ENCODE data around the gene DEAF1. TPM values are rescaled to one million over a fixed set of nuclear protein-coding genes. Genes with fewer than 3 reads are reported as not detected.
A peak's percentile ranks its signal among the peaks of the same experiment; 100 is the strongest.

Gene DEAF1
- total and polyA plus RNA-seq, 2 of the 13 experiments (the other 11 are each of a cell fraction or from before 2014, with no cell fraction given) = 22.3 to 29.6 TPM

- TF ChIP-seq ZBTB26 (CRISPR knock-in tag; IDR thresholded peaks at IDR 0.05; ENCODE audit: borderline replicate concordance) (no peak), ZNF496 (CRISPR knock-in tag; IDR thresholded peaks at IDR 0.05; ENCODE audit: insufficient replicate concordance) (no peak), NFKB2 (CRISPR knock-in tag; IDR thresholded peaks at IDR 0.05; ENCODE audit: borderline replicate concordance) (no peak), ZSCAN20 (CRISPR knock-in tag; IDR thresholded peaks at IDR 0.05; ENCODE audit: borderline replicate concordance) (no peak), KLF12 (CRISPR knock-in tag; IDR thresholded peaks at IDR 0.05; ENCODE audit: borderline replicate concordance) (no peak), ZNF615 (CRISPR knock-in tag; IDR thresholded peaks at IDR 0.05; ENCODE audit: borderline replicate concordance) (no peak), ZNF138 (CRISPR knock-in tag; IDR thresholded peaks at IDR 0.05; ENCODE audit: low read depth) (peak; percentile 3; the same call in 1 of the 2 replicates), ARNT2 (CRISPR knock-in tag; IDR thresholded peaks at IDR 0.05; ENCODE audit: low read depth) (0 out of 2 replicates have a peak, but pooled peaks have one; percentile 56), MAFF (IDR thresholded peaks at IDR 0.05; ENCODE audit: low read depth, low read length) (no peak), RARG (CRISPR knock-in tag; IDR thresholded peaks at IDR 0.05; ENCODE audit: low read depth) (no peak), MED1 (CRISPR knock-in tag; IDR thresholded peaks at IDR 0.05) (no peak; the same call in 1 of the 2 replicates), ZNF687 (CRISPR knock-in tag; IDR thresholded peaks at IDR 0.05) (peak; percentile 59; the same call in 1 of the 2 replicates), RFX5 (IDR thresholded peaks at IDR 0.05; ENCODE audit: low read depth, low read length) (no peak), ZNF780A (CRISPR knock-in tag; IDR thresholded peaks at IDR 0.05) (no peak), ZFP36 (IDR thresholded peaks at IDR 0.05; ENCODE audit: borderline replicate concordance, low read depth, low read length, partially characterized antibody) (no peak), ZFP1 (CRISPR knock-in tag; IDR thresholded peaks at IDR 0.05) (no peak), ZNF264 (CRISPR knock-in tag; IDR thresholded peaks at IDR 0.05) (no peak), IKZF4 (CRISPR knock-in tag; IDR thresholded peaks at IDR 0.05; ENCODE audit: borderline replicate concordance, low read depth, not compliant biosample characterization) (no peak), POLR2G (IDR thresholded peaks at IDR 0.05; ENCODE audit: low read depth, low read length) (peak; percentile 94), ZNF34 (CRISPR knock-in tag; IDR thresholded peaks at IDR 0.05; ENCODE audit: borderline replicate concordance) (no peak), AGO1 (IDR thresholded peaks at IDR 0.05; ENCODE audit: low read depth, low read length, poor library complexity, severe bottlenecking) (peak; percentile 95), TAF1 (CRISPR knock-in tag; IDR thresholded peaks at IDR 0.05) (peak; percentile 48; the same call in 1 of the 2 replicates), ZNF678 (CRISPR knock-in tag; IDR thresholded peaks at IDR 0.05) (no peak), ZSCAN29 (CRISPR knock-in tag; conservative IDR thresholded peaks at IDR 0.05) (no peak), ZNF430 (CRISPR knock-in tag; IDR thresholded peaks at IDR 0.05) (no peak), CEBPG (CRISPR knock-in tag; IDR thresholded peaks at IDR 0.05) (peak; percentile 41; the same call in 1 of the 2 replicates), MYC (CRISPR knock-in tag; IDR thresholded peaks at IDR 0.05; ENCODE audit: borderline replicate concordance) (peak; percentile 55; the same call in 1 of the 2 replicates)
Observed at GRCh38 chr11:729492-730074, 34.6 kb upstream of the DEAF1 start (continued).
